Measurements from ENCODE around the gene NFATC2IP. TPM values are rescaled to one million over a fixed set of nuclear protein-coding genes. Genes with fewer than 3 reads are reported as not detected.
"Not testable (repeated sequence)": the region's sequence is repeated elsewhere in the genome, so short reads cannot be mapped to it uniquely, and the experiment has no call there.

Gene NFATC2IP
- total RNA-seq, 1 donor from 2014 or later = 32.6 TPM

DNA sequence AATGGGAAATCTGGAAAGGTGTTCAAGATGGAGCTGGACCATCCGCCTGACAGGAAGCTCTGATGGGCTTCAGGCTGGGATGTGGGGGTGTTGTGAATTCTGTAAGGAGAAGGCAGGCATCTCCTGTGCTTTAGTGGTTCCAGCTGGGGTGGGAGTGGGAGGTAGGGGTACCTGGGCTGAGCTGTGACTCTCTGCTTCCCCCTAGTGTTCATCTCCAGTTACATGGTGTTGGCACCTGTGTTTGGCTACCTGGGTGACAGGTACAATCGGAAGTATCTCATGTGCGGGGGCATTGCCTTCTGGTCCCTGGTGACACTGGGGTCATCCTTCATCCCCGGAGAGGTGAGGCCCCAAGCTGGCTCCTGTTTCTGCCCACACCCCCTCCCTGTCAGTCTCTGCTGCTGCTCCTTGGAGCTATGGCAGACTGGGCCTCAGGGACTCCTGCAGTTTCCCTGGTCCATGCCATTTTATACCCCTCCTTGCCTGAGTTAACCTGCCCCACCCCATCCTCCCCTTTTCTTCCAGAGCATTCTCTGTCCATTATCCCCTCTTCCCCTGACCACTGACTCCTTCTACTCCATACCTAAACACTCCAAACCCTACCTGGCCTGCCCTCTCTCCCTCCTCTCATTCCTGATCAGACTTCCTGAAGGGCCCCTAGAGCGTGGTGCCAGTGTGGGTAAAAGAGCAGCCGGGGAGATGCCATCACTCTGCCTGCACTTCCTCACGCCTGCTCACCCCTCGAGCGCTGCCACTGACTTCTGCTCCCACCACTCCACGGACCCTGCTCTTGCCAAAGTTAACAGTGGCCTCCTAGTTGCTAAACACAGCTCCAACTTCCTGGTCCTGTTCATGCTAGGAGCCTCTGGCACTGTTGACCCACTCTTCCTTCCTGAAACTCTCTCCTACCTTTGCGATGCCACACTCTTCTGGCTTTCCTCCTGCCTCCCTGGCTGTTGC, 27.2 kb downstream of the NFATC2IP start:
- no peak for FAIRE-seq
- TF ChIP-seq CTCF (IDR thresholded peaks at IDR 0.05; ENCODE audit: insufficient read depth, low read depth, low read length) (peak; percentile 12), EZH2 (IDR thresholded peaks at IDR 0.05; ENCODE audit: insufficient read depth, low read length) (no peak)

DNA sequence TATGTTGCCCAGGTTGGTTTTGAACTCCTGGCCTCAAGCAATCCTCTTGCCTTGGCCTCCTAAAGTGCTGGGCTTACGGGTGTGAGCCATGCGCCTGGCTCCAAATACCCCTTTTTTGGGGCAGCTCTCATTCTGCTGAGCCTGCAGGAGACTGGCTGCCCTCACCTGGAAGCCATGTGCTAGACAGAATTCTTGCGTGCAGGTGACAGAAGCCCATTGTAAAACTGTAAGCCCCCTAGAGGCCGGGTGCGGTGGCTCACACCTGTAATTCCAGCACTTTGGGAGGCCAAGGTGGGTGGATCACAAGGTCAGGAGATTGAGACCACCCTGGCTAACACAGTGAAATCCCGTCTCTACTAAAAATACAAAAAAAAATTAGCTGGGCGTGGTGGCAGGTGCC, 29.6 kb downstream of the NFATC2IP start:
- H3K4me3 Mint-ChIP-seq (ENCODE audit: unreplicated experiment); H3K27me3 Mint-ChIP-seq (ENCODE audit: low read depth, unreplicated experiment); H3K9me3 ChIP-seq (ENCODE audit: insufficient read depth, low read depth, low read length); H3K4me2 ChIP-seq (ENCODE audit: low read length); H3K4me1 ChIP-seq (ENCODE audit: insufficient read depth, low read length); H3K4me3 ChIP-seq (ENCODE audit: insufficient read depth, low read depth, low read length); H3K36me3 ChIP-seq (ENCODE audit: insufficient read depth, low read length); H3K4me1 Mint-ChIP-seq (ENCODE audit: low read depth, unreplicated experiment); H3K9me3 Mint-ChIP-seq (ENCODE audit: unreplicated experiment); FAIRE-seq; H2AFZ ChIP-seq (ENCODE audit: low read depth, low read length); H3K27ac ChIP-seq (ENCODE audit: low read depth, low read length); H3K27ac Mint-ChIP-seq (ENCODE audit: unreplicated experiment); H3K9ac ChIP-seq (ENCODE audit: low read length); DNase-seq (ENCODE audit: low read depth); H3K27me3 ChIP-seq (ENCODE audit: insufficient read depth, low read length): not testable (repeated sequence)
- peaks cover 20% of the 10 kb centered on the region for H3K36me3 Mint-ChIP-seq (ENCODE audit: low read depth, unreplicated experiment)
- peaks cover 25% of the 10 kb centered on the region for H3K79me2 ChIP-seq (ENCODE audit: insufficient read depth, low read length)
- peaks cover 15% of the 10 kb centered on the region for H4K20me1 ChIP-seq (ENCODE audit: insufficient read depth, low read length)

More for the DNA sequence above, 27.2 kb downstream of the NFATC2IP start:
- Histone ChIP-seq H3K9me3 (ENCODE audit: insufficient read depth, low read depth, low read length) (peaks cover 3% of the 10 kb centered on the region), H3K79me2 (ENCODE audit: insufficient read depth, low read length) (peaks cover 32% of the 10 kb centered on the region), H4K20me1 (ENCODE audit: insufficient read depth, low read length) (peaks cover 15% of the 10 kb centered on the region), H3K9ac (ENCODE audit: low read length) (no peak overlapping the region), H3K27me3 (ENCODE audit: insufficient read depth, low read length) (no peaks in the 10 kb centered on the region), H3K4me2 (ENCODE audit: low read length) (no peak overlapping the region), H3K36me3 (ENCODE audit: insufficient read depth, low read length) (peaks cover 5% of the 10 kb centered on the region), H3K27ac (ENCODE audit: low read depth, low read length) (no peak overlapping the region), H3K4me3 (ENCODE audit: insufficient read depth, low read depth, low read length) (no peak overlapping the region), H2AFZ (ENCODE audit: low read depth, low read length) (no peak overlapping the region), H3K4me1 (ENCODE audit: insufficient read depth, low read length) (peaks cover 14% of the 10 kb centered on the region)
- peaks cover 6% of the 10 kb centered on the region for H3K4me1 Mint-ChIP-seq (ENCODE audit: low read depth, unreplicated experiment)
- H3K9me3 Mint-ChIP-seq (ENCODE audit: unreplicated experiment) = no peaks in the 10 kb centered on the region
- peaks cover 13% of the 10 kb centered on the region for H3K36me3 Mint-ChIP-seq (ENCODE audit: low read depth, unreplicated experiment)
- H3K27me3 Mint-ChIP-seq (ENCODE audit: low read depth, unreplicated experiment) = no peaks in the 10 kb centered on the region
- no peak overlapping the region for H3K27ac Mint-ChIP-seq (ENCODE audit: unreplicated experiment)
- no peak for DNase-seq (ENCODE audit: low read depth)
- H3K4me3 Mint-ChIP-seq (ENCODE audit: unreplicated experiment) = no peak overlapping the region

DNA sequence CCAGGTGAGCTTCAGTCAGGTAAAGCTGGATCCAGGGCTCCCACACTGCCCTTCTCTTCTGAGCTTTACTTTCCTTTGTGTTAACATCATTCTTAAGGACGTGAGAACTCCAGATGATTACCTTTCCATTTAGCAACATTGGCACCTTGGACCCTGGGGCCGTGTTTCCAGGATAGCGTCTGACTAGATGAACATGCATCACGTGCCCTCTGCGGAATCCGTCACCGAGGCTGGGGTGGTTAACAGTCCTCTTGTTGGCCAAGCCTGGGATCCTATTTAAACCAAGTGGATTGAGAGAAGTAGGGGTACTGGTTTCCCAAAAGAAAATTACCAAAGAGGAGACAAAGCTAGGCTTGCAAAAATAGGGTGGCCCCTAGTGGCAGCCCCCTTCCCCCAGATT, 30.2 kb downstream of the NFATC2IP start:
- peaks cover 2% of the 10 kb centered on the region for H3K4me1 Mint-ChIP-seq (ENCODE audit: low read depth, unreplicated experiment)
- Histone ChIP-seq H3K4me3 (ENCODE audit: insufficient read depth, low read depth, low read length) (no peak overlapping the region), H3K36me3 (ENCODE audit: insufficient read depth, low read length) (peaks cover 5% of the 10 kb centered on the region), H3K27me3 (ENCODE audit: insufficient read depth, low read length) (no peaks in the 10 kb centered on the region), H3K27ac (ENCODE audit: low read depth, low read length) (no peak overlapping the region), H3K4me2 (ENCODE audit: low read length) (no peak overlapping the region), H3K9me3 (ENCODE audit: insufficient read depth, low read depth, low read length) (peaks cover 3% of the 10 kb centered on the region), H2AFZ (ENCODE audit: low read depth, low read length) (no peak overlapping the region), H3K79me2 (ENCODE audit: insufficient read depth, low read length) (peaks cover 19% of the 10 kb centered on the region), H4K20me1 (ENCODE audit: insufficient read depth, low read length) (peaks cover 15% of the 10 kb centered on the region), H3K4me1 (ENCODE audit: insufficient read depth, low read length) (no peaks in the 10 kb centered on the region), H3K9ac (ENCODE audit: low read length) (no peak overlapping the region)
- FAIRE-seq = no peak
- H3K27me3 Mint-ChIP-seq (ENCODE audit: low read depth, unreplicated experiment) = no peaks in the 10 kb centered on the region
- no peak overlapping the region for H3K27ac Mint-ChIP-seq (ENCODE audit: unreplicated experiment)
- peaks cover 21% of the 10 kb centered on the region for H3K36me3 Mint-ChIP-seq (ENCODE audit: low read depth, unreplicated experiment)
- no peaks in the 10 kb centered on the region for H3K9me3 Mint-ChIP-seq (ENCODE audit: unreplicated experiment)
- no peak overlapping the region for H3K4me3 Mint-ChIP-seq (ENCODE audit: unreplicated experiment)
- TF ChIP-seq CTCF (IDR thresholded peaks at IDR 0.05; ENCODE audit: insufficient read depth, low read depth, low read length) (no peak), EZH2 (IDR thresholded peaks at IDR 0.05; ENCODE audit: insufficient read depth, low read length) (no peak)
- DNase-seq (ENCODE audit: low read depth) = no peak

Measured in astrocyte (in vitro differentiated cells and primary cell).